Measurements from ENCODE around the gene GPR132. TPM values are rescaled to one million over a fixed set of nuclear protein-coding genes. Genes with fewer than 3 reads are reported as not detected.
A peak's percentile ranks its signal among the peaks of the same experiment; 100 is the strongest.

GPR132 gene

GRCh38 chr14:105005929-105006830 is 59.0 kb downstream of the GPR132 start:
- H3K18ac ChIP-seq (ENCODE audit: low read depth in 1 of 2, low read length in 2 of 2) = no peak overlapping the region
- H3K4ac ChIP-seq (ENCODE audit: low read depth in 1 of 2, low read length in 2 of 2) = no peak overlapping the region
- peak overlapping the region; percentile 36 for H4K8ac ChIP-seq (ENCODE audit: low read length)
- H3K4me3 ChIP-seq (ENCODE audit: insufficient read depth in 1 of 2, low read depth in 1 of 2, low read length in 2 of 2) = no peak overlapping the region
- peak overlapping the region; percentile 36 for H2BK15ac ChIP-seq (ENCODE audit: low read depth, poor library complexity, severe bottlenecking)
- peaks cover 14% of the 10 kb centered on the region for H3K4me1 ChIP-seq (ENCODE audit: control insufficient read depth, insufficient read depth, low read depth, low read length)
- H4K91ac ChIP-seq (ENCODE audit: low read length) = no peak overlapping the region
- no peak overlapping the region for H3K4me2 ChIP-seq (ENCODE audit: low read length, poor library complexity, severe bottlenecking)
- no peak overlapping the region for H3K9ac ChIP-seq (ENCODE audit: low read length)
- H2BK5ac ChIP-seq (ENCODE audit: low read depth, low read length, poor library complexity, severe bottlenecking) = no peak overlapping the region
- H3K23ac ChIP-seq (ENCODE audit: low read length in 2 of 2) = peak overlapping the region in 1 of 2 experiments; percentile 48
- 91% methylated on average over 20 of the region's 21 CpGs for WGBS
- no peak for DNase-seq
- H3K14ac ChIP-seq (ENCODE audit: low read length in 2 of 2) = no peak overlapping the region
- no peak overlapping the region for H2BK12ac ChIP-seq (ENCODE audit: low read length in 2 of 2)
- no peaks in the 10 kb centered on the region for H3K27me3 ChIP-seq (ENCODE audit: control insufficient read depth in 1 of 2, insufficient read depth in 1 of 2, low read length in 2 of 2)
- no peak overlapping the region for H3K27ac ChIP-seq (ENCODE audit: low read length, poor library complexity, severe bottlenecking)
- H3K36me3 ChIP-seq (ENCODE audit: control insufficient read depth in 1 of 2, insufficient read depth in 2 of 2, low read depth in 1 of 2, low read length in 2 of 2) = peaks cover 29 to 51% of the 10 kb centered on the region in 2 experiments
- no peak overlapping the region for H2AFZ ChIP-seq (ENCODE audit: low read depth, low read length)
- peak overlapping the region; percentile 42 for H2BK120ac ChIP-seq (ENCODE audit: low read depth, low read length)
- peaks cover 25% of the 10 kb centered on the region for H3K79me1 ChIP-seq (replicated peaks; ENCODE audit: low read length, poor library complexity, severe bottlenecking)
- no peaks in the 10 kb centered on the region for H3K9me3 ChIP-seq (ENCODE audit: control insufficient read depth, low read length)
- H2AK5ac ChIP-seq (ENCODE audit: low read length, severe bottlenecking) = no peak overlapping the region

GRCh38 chr14:105005329-105005928 is 59.8 kb downstream of the GPR132 start:
- no peak overlapping the region for H3K23ac ChIP-seq (ENCODE audit: low read length in 2 of 2)
- H3K79me1 ChIP-seq (replicated peaks; ENCODE audit: low read length, poor library complexity, severe bottlenecking) = peaks cover 25% of the 10 kb centered on the region
- no peak overlapping the region for H3K14ac ChIP-seq (ENCODE audit: low read length in 2 of 2)
- H3K27me3 ChIP-seq (ENCODE audit: control insufficient read depth in 1 of 2, insufficient read depth in 1 of 2, low read length in 2 of 2) = no peaks in the 10 kb centered on the region
- no peak overlapping the region for H3K4me2 ChIP-seq (ENCODE audit: low read length, poor library complexity, severe bottlenecking)
- H2BK15ac ChIP-seq (ENCODE audit: low read depth, poor library complexity, severe bottlenecking) = no peak overlapping the region
- H3K18ac ChIP-seq (ENCODE audit: low read depth in 1 of 2, low read length in 2 of 2) = no peak overlapping the region
- H2AFZ ChIP-seq (ENCODE audit: low read depth, low read length) = no peak overlapping the region
- 93% methylated on average over 20 of the region's 20 CpGs for whole genome bisulfite sequencing
- DNase-seq = no peak
- H2BK5ac ChIP-seq (ENCODE audit: low read depth, low read length, poor library complexity, severe bottlenecking) = no peak overlapping the region
- no peak overlapping the region for H2AK5ac ChIP-seq (ENCODE audit: low read length, severe bottlenecking)
- H3K4me3 ChIP-seq (ENCODE audit: insufficient read depth in 1 of 2, low read depth in 1 of 2, low read length in 2 of 2) = no peak overlapping the region
- H3K36me3 ChIP-seq (ENCODE audit: control insufficient read depth in 1 of 2, insufficient read depth in 2 of 2, low read depth in 1 of 2, low read length in 2 of 2) = peaks cover 22 to 45% of the 10 kb centered on the region in 2 experiments
- H3K9ac ChIP-seq (ENCODE audit: low read length) = no peak overlapping the region
- no peaks in the 10 kb centered on the region for H3K9me3 ChIP-seq (ENCODE audit: control insufficient read depth, low read length)
- H3K4ac ChIP-seq (ENCODE audit: low read depth in 1 of 2, low read length in 2 of 2) = no peak overlapping the region
- no peak overlapping the region for H3K27ac ChIP-seq (ENCODE audit: low read length, poor library complexity, severe bottlenecking)
- H3K4me1 ChIP-seq (ENCODE audit: control insufficient read depth, insufficient read depth, low read depth, low read length) = peaks cover 11% of the 10 kb centered on the region
- H2BK12ac ChIP-seq (ENCODE audit: low read length in 2 of 2) = no peak overlapping the region
- H4K91ac ChIP-seq (ENCODE audit: low read length) = no peak overlapping the region
- no peak overlapping the region for H2BK120ac ChIP-seq (ENCODE audit: low read depth, low read length)
- H4K8ac ChIP-seq (ENCODE audit: low read length) = peak overlapping the region; percentile 13

Small RNA genes lying within 50 kb of the gene (small RNA-seq; reads per million reads assigned to genes)
- gene AL512356.2 (ENCODE audit: low read depth) = not detected
